ENCODE data around the gene C2orf81. TPM values are rescaled to one million over a fixed set of nuclear protein-coding genes. Genes with fewer than 3 reads are reported as not detected.

Gene C2orf81
- total RNA-seq, 2 donors from 2014 or later, result 0.49 to 1.7 TPM

DNA sequence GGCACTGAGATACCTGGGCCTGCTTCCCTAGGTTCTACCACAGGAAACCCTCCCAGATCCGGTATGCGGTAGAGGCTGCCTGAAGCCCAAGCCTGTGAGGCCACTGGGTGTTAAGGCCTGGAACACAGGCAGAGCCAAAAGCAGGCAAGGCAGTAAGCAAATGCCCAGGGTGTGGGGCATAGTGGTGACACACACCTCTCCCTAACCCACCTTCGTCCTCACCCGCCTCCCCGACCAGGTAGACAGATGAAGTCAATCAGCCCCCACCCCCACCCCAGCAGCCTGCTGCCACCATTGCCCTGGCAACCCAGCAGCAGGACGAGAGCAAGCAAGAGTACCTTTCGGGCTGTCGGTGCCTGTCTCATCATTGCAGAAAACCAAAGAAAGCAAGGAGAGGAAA is 47.4 kb downstream of the C2orf81 start:
- intact Hi-C loops (cut with DNase I, micrococcal nuclease), result no loop called here
- DNase-seq, result no peak
- peak; percentile 18 for ATAC-seq

DNA sequence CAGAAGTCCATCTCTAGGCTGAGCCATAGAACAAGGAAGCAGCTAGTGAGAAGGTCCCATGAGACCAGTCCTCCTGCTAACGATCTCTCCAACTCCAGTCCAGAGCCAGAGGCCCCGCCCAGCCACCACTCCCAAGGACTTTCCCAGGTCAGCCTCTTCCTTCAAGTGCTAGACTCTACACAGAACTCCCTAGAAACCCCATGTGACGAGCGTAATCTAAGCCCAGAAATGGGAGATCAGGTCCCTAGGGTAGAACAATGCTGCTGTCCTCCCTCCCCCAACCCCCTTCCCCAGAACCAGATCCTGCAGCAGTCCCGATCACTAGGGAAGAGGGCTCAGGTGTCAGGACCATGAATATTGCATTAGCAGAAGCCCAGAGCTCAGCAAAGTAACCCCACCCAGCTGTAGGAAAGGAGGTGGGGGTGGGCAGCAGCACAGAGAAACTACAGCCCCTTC is 48.2 kb downstream of the C2orf81 start:
- ATAC-seq (peak; percentile 93), DNase-seq (peak; percentile 82 to 86)
- intact Hi-C loops (cut with DNase I, micrococcal nuclease), result no loop called here

DNA sequence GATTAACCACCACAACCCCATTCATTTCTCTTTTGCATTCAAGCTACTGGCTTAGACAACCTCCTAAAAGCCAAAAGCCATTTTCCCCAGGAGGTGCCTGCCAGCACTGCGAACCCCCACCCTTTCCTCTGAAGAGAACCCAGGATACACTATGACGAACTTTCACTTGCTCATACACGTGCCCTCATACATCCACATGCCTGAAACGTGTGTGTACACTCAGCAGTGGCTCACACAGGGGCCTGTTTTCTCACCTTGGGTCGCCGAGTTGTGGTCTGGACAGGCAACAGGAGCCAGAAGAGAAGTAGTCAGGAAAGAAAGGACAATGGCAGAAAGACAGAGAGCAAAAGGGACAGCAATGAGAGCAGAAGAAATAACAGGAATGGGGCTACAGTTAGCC is 48.7 kb downstream of the C2orf81 start:
- no peak for ATAC-seq
- intact Hi-C loops (cut with DNase I, micrococcal nuclease), result no loop called here
- no peak for DNase-seq

DNA sequence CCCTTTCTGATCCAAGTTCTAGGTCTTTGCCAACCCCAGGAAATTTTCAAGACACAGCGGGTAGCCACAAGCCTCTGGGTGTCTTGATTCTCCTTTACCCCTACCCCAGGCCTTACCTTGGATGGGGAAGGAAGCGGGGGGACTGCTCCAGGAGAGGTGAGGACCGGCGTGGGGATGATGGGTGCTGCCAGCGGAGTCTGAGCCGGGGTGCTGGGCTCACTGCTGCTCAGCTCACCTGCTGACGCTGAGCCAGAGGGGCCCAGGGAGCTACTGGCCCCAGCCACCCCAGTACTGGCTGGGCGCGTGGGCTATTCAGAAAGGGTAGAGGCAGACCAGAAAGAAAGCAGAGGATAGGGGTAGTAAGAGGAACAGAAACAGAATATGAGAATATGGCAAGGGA is 50.0 kb downstream of the C2orf81 start:
- ATAC-seq, result no peak
- intact Hi-C loops (cut with DNase I, micrococcal nuclease), result no loop called here
- DNase-seq, result no peak

DNA sequence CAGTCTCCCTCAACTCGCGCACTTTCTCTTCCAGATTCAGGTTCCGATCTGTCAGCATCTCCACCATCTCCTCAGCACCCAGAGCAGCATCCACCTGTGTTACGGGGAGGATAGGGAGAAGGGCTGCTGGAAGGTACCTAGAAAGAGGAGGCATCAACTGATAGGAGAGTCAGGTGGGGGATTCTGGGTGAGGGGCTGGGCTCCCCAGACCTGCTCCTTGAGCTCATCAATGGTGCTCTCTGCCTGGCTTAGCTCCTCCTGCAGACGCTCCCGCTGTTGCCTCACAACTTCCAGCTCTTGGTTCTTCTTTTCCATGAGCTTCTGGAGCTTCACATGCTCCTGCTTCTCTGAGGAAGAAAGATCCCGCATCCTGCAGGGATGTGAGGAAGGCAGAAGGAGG is 51.4 kb downstream of the C2orf81 start:
- DNase-seq (no peak), ATAC-seq (no peak)
- intact Hi-C loops (cut with DNase I, micrococcal nuclease), result no loop called here

DNA sequence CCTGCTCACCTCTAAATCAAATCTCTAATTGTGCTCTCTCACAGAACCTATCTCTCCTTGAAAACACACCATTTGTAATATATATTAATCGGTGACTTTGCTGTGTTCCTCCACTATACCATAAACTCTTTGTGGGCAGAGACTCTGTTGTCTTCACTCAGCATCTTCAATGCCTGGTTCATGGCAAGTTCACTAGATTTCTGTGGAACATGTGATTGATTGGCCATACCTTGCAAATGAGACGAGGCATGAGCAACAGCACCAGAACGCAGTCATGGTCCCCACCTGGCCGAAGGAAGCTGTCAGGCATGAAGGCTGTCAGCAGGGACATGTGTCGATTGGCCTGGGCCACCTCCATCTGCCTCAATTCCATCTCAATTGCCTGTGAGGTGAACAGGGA is 52.9 kb downstream of the C2orf81 start:
- no peak for DNase-seq
- ATAC-seq, result no peak
- intact Hi-C loops (cut with DNase I, micrococcal nuclease), result no loop called here

DNA sequence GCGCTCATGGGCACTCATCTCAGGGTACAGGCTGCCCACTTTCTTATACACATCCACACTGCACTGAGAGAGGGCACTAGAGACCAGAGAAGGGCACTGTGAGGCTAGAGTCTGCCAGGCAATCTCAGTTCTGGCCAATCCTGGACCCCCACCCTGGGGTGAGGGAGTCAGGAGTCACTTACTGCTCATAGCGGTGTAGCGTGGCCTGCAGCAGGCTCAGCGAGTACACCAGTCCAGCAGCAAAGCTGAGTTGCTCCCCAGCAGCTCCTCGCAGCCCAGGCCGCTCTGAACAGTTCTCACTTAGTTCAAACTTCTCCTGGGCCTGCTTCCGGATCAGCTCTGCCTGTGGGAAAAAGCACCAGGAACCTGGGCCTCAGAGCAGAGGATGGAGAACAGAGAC is 53.6 kb downstream of the C2orf81 start:
- intact Hi-C loops (cut with DNase I, micrococcal nuclease), result no loop called here
- no peak for DNase-seq
- ATAC-seq, result no peak

DNA sequence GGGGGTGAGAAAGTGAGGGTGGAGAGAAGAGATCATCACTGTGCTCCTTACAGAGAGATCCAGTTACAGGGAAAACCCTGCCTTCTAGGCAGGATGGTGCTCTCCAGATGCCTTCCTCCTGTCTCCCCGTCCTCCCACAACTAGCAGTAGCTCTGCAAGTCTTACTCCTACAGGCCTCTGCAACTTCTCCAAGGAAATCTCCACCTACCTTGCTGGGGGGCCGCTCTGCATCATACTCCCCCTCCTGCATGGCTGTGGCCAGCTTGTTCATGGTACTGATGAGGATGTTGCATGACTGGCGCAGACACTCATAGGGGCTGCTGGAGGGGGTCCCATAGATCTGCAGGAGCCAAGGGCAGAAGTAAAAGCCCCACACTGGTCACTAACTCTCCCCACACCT is 55.4 kb downstream of the C2orf81 start:
- ATAC-seq (no peak), DNase-seq (no peak)
- intact Hi-C loops (cut with DNase I, micrococcal nuclease), result no loop called here

DNA sequence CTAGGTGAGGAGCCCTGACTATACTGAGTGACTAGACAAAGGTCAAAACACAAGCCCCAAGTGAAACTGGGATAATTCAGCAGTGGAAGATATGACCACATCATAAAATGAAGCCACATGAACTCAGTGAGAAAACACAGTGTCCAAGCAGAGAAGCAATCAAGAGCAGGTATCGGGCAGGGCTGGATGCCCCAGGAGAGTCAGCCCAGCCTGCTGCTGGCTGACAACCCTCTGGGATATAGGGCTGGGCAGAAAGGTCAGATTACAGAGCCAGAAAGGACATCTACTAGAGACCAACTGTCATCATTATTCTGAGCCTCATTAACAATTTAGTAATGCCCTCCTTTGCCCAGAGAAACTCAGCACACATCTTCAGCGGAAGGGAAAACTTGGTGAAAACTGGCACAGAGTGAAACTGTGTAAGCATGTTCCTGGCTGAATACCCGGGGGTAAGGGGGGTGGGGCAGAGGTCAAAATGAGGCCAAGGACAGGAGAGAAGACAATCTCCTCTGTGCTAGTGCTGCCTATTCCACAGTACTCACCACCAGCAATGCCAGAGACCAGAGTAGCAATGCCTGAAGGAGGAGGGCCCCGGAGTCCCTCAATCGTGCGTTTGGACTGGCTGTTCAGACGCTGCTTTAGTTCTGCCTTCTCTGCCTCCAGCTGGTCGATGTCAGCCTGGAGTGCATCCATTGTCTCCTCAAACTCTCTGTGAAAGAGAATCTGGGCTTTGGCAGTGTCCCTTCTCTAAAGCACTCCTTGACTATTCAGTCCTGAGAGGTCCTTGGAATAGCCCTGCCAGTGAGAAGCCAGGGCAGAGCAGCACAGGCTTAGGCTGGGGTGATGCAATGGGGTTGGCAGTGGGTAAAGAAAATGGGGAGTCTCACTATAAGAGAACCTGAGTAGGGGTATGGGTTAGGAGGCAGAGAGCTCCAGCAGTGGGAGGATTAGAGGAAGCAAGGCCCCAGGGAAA is 56.6 kb downstream of the C2orf81 start:
- DNase-seq (no peak), ATAC-seq (peak; percentile 41)
- intact Hi-C loops (cut with DNase I, micrococcal nuclease), result no loop called here

Other genes with a start within 250 kb of the C2orf81 start
- 100 to 1,000 TPM; 137 to 138 TPM for gene MOB1A, start 242.7 kb downstream of the C2orf81 start, total RNA-seq
- gene MTHFD2, start 223.0 kb downstream of the C2orf81 start, total RNA-seq, result 10 to 100 TPM; 23.4 to 53.4 TPM
- 1 to 10 TPM; 1.4 to 2.2 TPM for gene SLC4A5, start 78.2 kb downstream of the C2orf81 start, total RNA-seq
- gene DCTN1, start 41.3 kb downstream of the C2orf81 start, total RNA-seq, result 100 to 1,000 TPM in 1 of 2 donors, 10 to 100 TPM in 1; 94.6 to 114 TPM
- gene WDR54, start 111 bp upstream of the C2orf81 start, total RNA-seq, result 1 to 10 TPM; 2.8 to 5.4 TPM
- gene RTKN, start 20.3 kb upstream of the C2orf81 start, total RNA-seq, result 10 to 100 TPM; 47.6 to 51.9 TPM
- gene INO80B, start 33.5 kb upstream of the C2orf81 start, total RNA-seq, result 10 to 100 TPM; 26.6 to 27.7 TPM
- gene WBP1, start 36.8 kb upstream of the C2orf81 start, total RNA-seq, result 10 to 100 TPM; 48.4 to 56.6 TPM
- gene MOGS, start 43.8 kb upstream of the C2orf81 start, total RNA-seq, result 10 to 100 TPM; 51.4 to 59.6 TPM
- 10 to 100 TPM; 63.6 to 65.0 TPM for gene MRPL53, start 51.1 kb upstream of the C2orf81 start, total RNA-seq
- gene CCDC142, start 61.4 kb upstream of the C2orf81 start, total RNA-seq, result 10 to 100 TPM; 22.4 to 23.9 TPM
- gene TTC31, start 61.5 kb upstream of the C2orf81 start, total RNA-seq, result 10 to 100 TPM; 23.6 to 29.7 TPM
- 1 to 10 TPM; 1.2 to 1.7 TPM for gene LBX2, start 78.0 kb upstream of the C2orf81 start, total RNA-seq
- 10 to 100 TPM; 18.4 to 20.2 TPM for gene PCGF1, start 86.1 kb upstream of the C2orf81 start, total RNA-seq
- under 1 TPM in 1 of 2 donors, not detected in 1; 0.56 TPM for gene TLX2, start 92.8 kb upstream of the C2orf81 start, total RNA-seq
- gene DQX1, start 104.6 kb upstream of the C2orf81 start, total RNA-seq, result 10 to 100 TPM; 34.3 to 44.0 TPM
- 100 to 1,000 TPM; 124 to 133 TPM for gene AUP1, start 108.1 kb upstream of the C2orf81 start, total RNA-seq
- 10 to 100 TPM; 22.3 to 23.0 TPM for gene HTRA2, start 108.3 kb upstream of the C2orf81 start, total RNA-seq
- 1 to 10 TPM; 1.5 to 3.4 TPM for gene LOXL3, start 132.3 kb upstream of the C2orf81 start, total RNA-seq
- 10 to 100 TPM; 16.1 to 21.4 TPM for gene DOK1, start 133.1 kb upstream of the C2orf81 start, total RNA-seq
- gene M1AP, start 226.7 kb upstream of the C2orf81 start, total RNA-seq, result under 1 TPM in 1 of 2 donors, not detected in 1; 0.56 TPM
- gene SEMA4F, start 232.6 kb upstream of the C2orf81 start, total RNA-seq, result 1 to 10 TPM; 3.5 to 3.8 TPM

All from left colon (tissue), 2 donors.